NOMO-1 treated with dmso at 0.1 percent for 144 hours (cell line): ENCODE results near the gene ELF1.

Experiments used
- DNase-seq: peaks from one replicate; lab custom pipeline; 2025; ENCODE audit not compliant: unreplicated experiment; lab: John Stamatoyannopoulos, UW

ELF1 gene

GRCh38 chr13:41006978-41007743 is 12.0 kb downstream of the ELF1 start:
- DNase-seq = peak; percentile 51

GRCh38 chr13:41006306-41006705 is 12.8 kb downstream of the ELF1 start:
- no peak for DNase-seq

- no peak for DNase-seq
Measured at GRCh38 chr13:41005704-41006103, 13.4 kb downstream of the ELF1 start.

GRCh38 chr13:41004875-41005693 is 14.0 kb downstream of the ELF1 start:
- DNase-seq = peak; percentile 63

- DNase-seq = no peak
Measured at GRCh38 chr13:41002606-41003005, 16.5 kb downstream of the ELF1 start.

GRCh38 chr13:41001695-41002094 is 17.4 kb downstream of the ELF1 start:
- no peak for DNase-seq

GRCh38 chr13:40999416-40999815 is 19.7 kb downstream of the ELF1 start:
- DNase-seq = no peak

- peak; percentile 62 for DNase-seq
Measured at GRCh38 chr13:40996426-40997092, 22.6 kb downstream of the ELF1 start.

- DNase-seq = no peak
Measured at GRCh38 chr13:40995997-40996396, 23.1 kb downstream of the ELF1 start.

GRCh38 chr13:40994581-40995230 is 24.4 kb downstream of the ELF1 start:
- DNase-seq = no peak

- no peak for DNase-seq
Measured at GRCh38 chr13:40993987-40994386, 25.1 kb downstream of the ELF1 start.

- DNase-seq = no peak
Measured at GRCh38 chr13:40992678-40993518, 26.2 kb downstream of the ELF1 start.

GRCh38 chr13:40987606-40988280 is 31.4 kb downstream of the ELF1 start:
- no peak for DNase-seq

GRCh38 chr13:40986101-40986856 is 32.8 kb downstream of the ELF1 start:
- no peak for DNase-seq

- no peak for DNase-seq
Measured at GRCh38 chr13:40985381-40986100, 33.6 kb downstream of the ELF1 start.

GRCh38 chr13:40984668-40985366 is 34.3 kb downstream of the ELF1 start:
- no peak for DNase-seq

GRCh38 chr13:40983725-40984667 is 35.1 kb downstream of the ELF1 start:
- DNase-seq = no peak
